WTC11 (cell line): ENCODE data around the gene DPF1. TPM values are rescaled to one million over a fixed set of nuclear protein-coding genes. Genes with fewer than 3 reads are reported as not detected.
"Not testable (repeated sequence)": the region's sequence is repeated elsewhere in the genome, so short reads cannot be mapped to it uniquely, and the experiment has no call there.

Experiments used
- ATAC-seq: fragments of 200-7000 bp; cut with Tn5 transposase; 2 replicates; pipeline ENCODE4 v1.10.0; 2021; ENCODE audit warnings: mild to moderate bottlenecking, moderate library complexity
- CTCF ChIA-PET: fragments of 300-600 bp; sonication (Branson Sonifier 250); formaldehyde crosslinking; loops from one replicate; lab custom pipeline; 2021; ENCODE audit warnings: antibody characterized with exemption; lab: Charles Lee
- POLR2A ChIA-PET: fragments of 350-600 bp; sonication (Branson Sonifier 250); formaldehyde crosslinking; loops from one replicate; lab custom pipeline; 2021; ENCODE audit warnings: antibody characterized with exemption; lab: Charles Lee
- DNase-seq: peaks from one replicate; pipeline ENCODE4 v3.0.0; 2021; ENCODE audit warnings: low spot score
- H3K27ac Mint-ChIP-seq: 2 replicates; pipeline ENCODE4 v1.8.0; 2021; ENCODE audit warnings: mixed read lengths
- H3K27me3 Mint-ChIP-seq: 2 replicates; pipeline ENCODE4 v1.8.0; 2021; ENCODE audit warnings: low read depth, mild to moderate bottlenecking, moderate library complexity, mixed read lengths
- H3K36me3 Mint-ChIP-seq: 2 replicates; pipeline ENCODE4 v1.8.0; 2021; ENCODE audit warnings: mixed read lengths
- H3K4me1 Mint-ChIP-seq: 2 replicates; pipeline ENCODE4 v1.8.0; 2022; ENCODE audit warnings: mixed read lengths
- H3K4me3 Mint-ChIP-seq: 2 replicates; pipeline ENCODE4 v1.8.0; 2021; ENCODE audit warnings: mild to moderate bottlenecking, moderate library complexity, mixed read lengths
- H3K9me3 Mint-ChIP-seq: 2 replicates; pipeline ENCODE4 v1.8.0; 2021; ENCODE audit warnings: mixed read lengths
- ATF1 ChIP-seq: sonication (generic); formaldehyde crosslinking; IDR thresholded peaks from 2 replicates; pipeline ENCODE4 v1.8.1; 2023; ENCODE audit warnings: mild to moderate bottlenecking, moderate library complexity, missing genetic modification reagents
- CREB1 ChIP-seq: sonication (generic); formaldehyde crosslinking; IDR thresholded peaks from 2 replicates; pipeline ENCODE4 v1.8.0; 2023; ENCODE audit warnings: mild to moderate bottlenecking, missing genetic modification reagents
- CTCF ChIP-seq: fragments of 200-600 bp; IDR thresholded peaks from 2 replicates; pipeline ENCODE4 v1.8.0; 2022; ENCODE audit warnings: antibody characterized with exemption
- ELF4 ChIP-seq: sonication (generic); formaldehyde crosslinking; IDR thresholded peaks from 2 replicates; pipeline ENCODE4 v1.8.1; 2022; ENCODE audit warnings: low read depth, mild to moderate bottlenecking, moderate library complexity, missing genetic modification reagents
- FOXJ3 ChIP-seq: sonication (generic); formaldehyde crosslinking; IDR thresholded peaks from 2 replicates; pipeline ENCODE4 v1.9.0; 2021; ENCODE audit warnings: missing genetic modification reagents, mild to moderate bottlenecking, borderline replicate concordance
- GRHL2 ChIP-seq: fragments of 250-450 bp; sonication (Bioruptor Pico); IDR thresholded peaks from 2 replicates; pipeline ENCODE4 v1.8.0; 2022; ENCODE audit warnings: mild to moderate bottlenecking, moderate library complexity; ENCODE audit not compliant: insufficient replicate concordance, severe bottlenecking
- HMGA2 ChIP-seq: fragments of 250-450 bp; sonication (Bioruptor Pico); IDR thresholded peaks from 2 replicates; pipeline ENCODE4 v1.4.0; 2021; ENCODE audit warnings: mild to moderate bottlenecking, moderate library complexity
- MLX ChIP-seq: sonication (generic); formaldehyde crosslinking; IDR thresholded peaks from 2 replicates; pipeline ENCODE4 v1.8.1; 2023; ENCODE audit warnings: mild to moderate bottlenecking, missing genetic modification reagents, moderate library complexity
- PRDM15 ChIP-seq: sonication (generic); formaldehyde crosslinking; IDR thresholded peaks from 2 replicates; pipeline ENCODE4 v1.8.0; 2022; ENCODE audit warnings: missing genetic modification reagents
- PRRX2 ChIP-seq: fragments of 250-450 bp; sonication (Bioruptor Pico); IDR thresholded peaks from 2 replicates; pipeline ENCODE4 v1.8.0; 2021; ENCODE audit warnings: mild to moderate bottlenecking
- RELA ChIP-seq: sonication (generic); formaldehyde crosslinking; IDR thresholded peaks from 2 replicates; pipeline ENCODE4 v1.8.1; 2022; ENCODE audit warnings: missing genetic modification reagents, mild to moderate bottlenecking, borderline replicate concordance
- SP1 ChIP-seq: sonication (generic); formaldehyde crosslinking; conservative IDR thresholded peaks from 2 replicates; pipeline ENCODE4 v1.8.1; 2022; ENCODE audit warnings: missing genetic modification reagents
- TEAD4 ChIP-seq: sonication (generic); formaldehyde crosslinking; IDR thresholded peaks from 2 replicates; pipeline ENCODE4 v1.8.0; 2022; ENCODE audit warnings: mild to moderate bottlenecking, missing genetic modification reagents
- ZBTB21 ChIP-seq: sonication (generic); formaldehyde crosslinking; IDR thresholded peaks from 2 replicates; pipeline ENCODE4 v1.8.1; 2023; ENCODE audit warnings: mild to moderate bottlenecking, missing genetic modification reagents, borderline replicate concordance
- ZNF121 ChIP-seq: sonication (generic); formaldehyde crosslinking; IDR thresholded peaks from 2 replicates; pipeline ENCODE4 v1.8.0; 2023; ENCODE audit warnings: missing genetic modification reagents
- ZNF263 ChIP-seq: sonication (generic); formaldehyde crosslinking; IDR thresholded peaks from 2 replicates; pipeline ENCODE4 v1.8.1; 2022; ENCODE audit warnings: low read depth, mild to moderate bottlenecking, moderate library complexity, missing genetic modification reagents
- ZNF281 ChIP-seq: sonication (generic); formaldehyde crosslinking; IDR thresholded peaks from 2 replicates; pipeline ENCODE4 v1.8.0; 2023; ENCODE audit warnings: mild to moderate bottlenecking, missing genetic modification reagents
- ZNF396 ChIP-seq: fragments of 250-450 bp; sonication (Bioruptor Pico); IDR thresholded peaks from 2 replicates; pipeline ENCODE4 v1.8.0; 2021; ENCODE audit warnings: mild to moderate bottlenecking, moderate library complexity, borderline replicate concordance
- ZNF423 ChIP-seq: fragments of 250-450 bp; sonication (Bioruptor Pico); IDR thresholded peaks from 2 replicates; pipeline ENCODE4 v2.1.2; 2022; ENCODE audit warnings: mild to moderate bottlenecking, moderate library complexity
- ZNF532 ChIP-seq: fragments of 250-450 bp; sonication (Bioruptor Pico); IDR thresholded peaks from 2 replicates; pipeline ENCODE4 v1.9.0; 2021; ENCODE audit warnings: mild to moderate bottlenecking, borderline replicate concordance
- total RNA-seq: library from RNA; stranded (reverse); gene quantifications from 3 replicates; pipeline ENCODE4 v1.2.3, GENCODE V29; 2021

Gene DPF1
- total RNA-seq, 1 experiment from 2014 or later = 6.8 TPM

- no peak for TF ChIP-seq ZNF281 (CRISPR knock-in tag)
- no peak for TF ChIP-seq FOXJ3 (CRISPR knock-in tag)
- no peak for TF ChIP-seq GRHL2
- TF ChIP-seq PRRX2 (CRISPR knock-in tag) = no peak
- TF ChIP-seq HMGA2 (CRISPR knock-in tag) = no peak
- TF ChIP-seq ZNF396 (CRISPR knock-in tag) = no peak
- no peak for TF ChIP-seq ZNF532 (CRISPR knock-in tag)
- no peak for TF ChIP-seq CREB1 (CRISPR knock-in tag)
Measured at GRCh38 chr19:38231918-38232317, 7.9 kb upstream of the DPF1 start (continued).

GRCh38 chr19:38230506-38231133 is 6.6 kb upstream of the DPF1 start:
- CTCF ChIA-PET = interaction anchor here (0.7 to 2.2 kb wide), 6 partner anchors 13 to 324 kb away, joined by 3 to 11 read pairs (median 4); partner anchors contain the start of gene WDR87
- H3K4me3 Mint-ChIP-seq = not testable (repeated sequence)

GRCh38 chr19:38229585-38230073 is 5.6 kb upstream of the DPF1 start:
- CTCF ChIA-PET = interaction anchor here (1.0 to 2.2 kb wide), 4 partner anchors 14 to 323 kb away, joined by 3 to 11 read pairs (median 6); partner anchors contain the start of gene WDR87
- ATAC-seq = peak; percentile 35
- H3K4me1 Mint-ChIP-seq = peaks cover 20% of the 10 kb centered on the region
- peak; percentile 79 for DNase-seq
- peak overlapping the region; percentile 58 for H3K4me3 Mint-ChIP-seq
- no peaks in the 10 kb centered on the region for H3K9me3 Mint-ChIP-seq
- H3K27me3 Mint-ChIP-seq = peaks cover 40% of the 10 kb centered on the region
- no peaks in the 10 kb centered on the region for H3K36me3 Mint-ChIP-seq
- H3K27ac Mint-ChIP-seq = no peak overlapping the region
- POLR2A ChIA-PET = interaction anchor here (0.8 kb wide), 1 partner anchor 106 kb away, joined by 3 read pairs; the partner anchor contains the start of gene CATSPERG
- TF ChIP-seq ELF4 (CRISPR knock-in tag) (no peak), PRDM15 (CRISPR knock-in tag) (no peak), CTCF (no peak), ZNF423 (peak; percentile 99), ZNF121 (CRISPR knock-in tag) (no peak), RELA (CRISPR knock-in tag) (no peak), ATF1 (no peak), ZNF263 (CRISPR knock-in tag) (no peak), SP1 (CRISPR knock-in tag) (peak; percentile 87), ZBTB21 (no peak), TEAD4 (CRISPR knock-in tag) (no peak), FOXJ3 (CRISPR knock-in tag) (no peak), MLX (CRISPR knock-in tag) (no peak)

More at GRCh38 chr19:38230506-38231133, 6.6 kb upstream of the DPF1 start:
- POLR2A ChIA-PET, DNase-seq, H3K27ac Mint-ChIP-seq, H3K36me3 Mint-ChIP-seq, H3K9me3 Mint-ChIP-seq, ATAC-seq: not testable (repeated sequence)
- H3K27me3 Mint-ChIP-seq = peaks cover 40% of the 10 kb centered on the region
- peaks cover 20% of the 10 kb centered on the region for H3K4me1 Mint-ChIP-seq
